ENCODE results near the gene CCT7.

DNA sequence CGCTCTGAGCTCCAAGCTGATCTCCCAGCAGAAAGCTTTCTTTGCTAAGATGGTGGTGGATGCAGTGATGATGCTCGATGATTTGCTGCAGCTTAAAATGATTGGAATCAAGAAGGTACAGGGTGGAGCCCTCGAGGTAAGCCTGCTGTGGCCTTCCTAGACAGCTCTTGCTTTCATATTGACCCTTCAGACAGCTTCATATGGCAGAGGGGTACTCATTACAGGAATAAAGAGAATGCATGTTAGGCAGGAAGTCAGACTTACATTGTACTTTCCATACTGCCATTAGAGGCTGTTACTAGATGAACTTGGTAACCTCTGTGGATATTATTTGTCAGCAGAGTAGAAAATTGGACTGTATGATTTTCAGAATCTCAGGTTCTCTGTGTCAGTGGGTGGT, 10.5 kb downstream of the CCT7 start:
- TF ChIP-seq, protein P1, sequence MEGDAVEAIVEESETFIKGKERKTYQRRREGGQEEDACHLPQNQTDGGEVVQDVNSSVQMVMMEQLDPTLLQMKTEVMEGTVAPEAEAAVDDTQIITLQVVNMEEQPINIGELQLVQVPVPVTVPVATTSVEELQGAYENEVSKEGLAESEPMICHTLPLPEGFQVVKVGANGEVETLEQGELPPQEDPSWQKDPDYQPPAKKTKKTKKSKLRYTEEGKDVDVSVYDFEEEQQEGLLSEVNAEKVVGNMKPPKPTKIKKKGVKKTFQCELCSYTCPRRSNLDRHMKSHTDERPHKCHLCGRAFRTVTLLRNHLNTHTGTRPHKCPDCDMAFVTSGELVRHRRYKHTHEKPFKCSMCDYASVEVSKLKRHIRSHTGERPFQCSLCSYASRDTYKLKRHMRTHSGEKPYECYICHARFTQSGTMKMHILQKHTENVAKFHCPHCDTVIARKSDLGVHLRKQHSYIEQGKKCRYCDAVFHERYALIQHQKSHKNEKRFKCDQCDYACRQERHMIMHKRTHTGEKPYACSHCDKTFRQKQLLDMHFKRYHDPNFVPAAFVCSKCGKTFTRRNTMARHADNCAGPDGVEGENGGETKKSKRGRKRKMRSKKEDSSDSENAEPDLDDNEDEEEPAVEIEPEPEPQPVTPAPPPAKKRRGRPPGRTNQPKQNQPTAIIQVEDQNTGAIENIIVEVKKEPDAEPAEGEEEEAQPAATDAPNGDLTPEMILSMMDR (IDR thresholded peaks at IDR 0.05): no peak
- no peak for TF ChIP-seq POLR2AphosphoS5 (IDR thresholded peaks at IDR 0.05)

Measured in breast epithelium (tissue), 3 donors.